ENCODE data around the gene RAB9A. TPM values are rescaled to one million over a fixed set of nuclear protein-coding genes. Genes with fewer than 3 reads are reported as not detected.

The RAB9A gene
- total and polyA plus RNA-seq, 2 donors (not counting 3 experiments of a cell fraction or from before 2014, with no cell fraction given), result 11.5 to 19.2 TPM

DNA sequence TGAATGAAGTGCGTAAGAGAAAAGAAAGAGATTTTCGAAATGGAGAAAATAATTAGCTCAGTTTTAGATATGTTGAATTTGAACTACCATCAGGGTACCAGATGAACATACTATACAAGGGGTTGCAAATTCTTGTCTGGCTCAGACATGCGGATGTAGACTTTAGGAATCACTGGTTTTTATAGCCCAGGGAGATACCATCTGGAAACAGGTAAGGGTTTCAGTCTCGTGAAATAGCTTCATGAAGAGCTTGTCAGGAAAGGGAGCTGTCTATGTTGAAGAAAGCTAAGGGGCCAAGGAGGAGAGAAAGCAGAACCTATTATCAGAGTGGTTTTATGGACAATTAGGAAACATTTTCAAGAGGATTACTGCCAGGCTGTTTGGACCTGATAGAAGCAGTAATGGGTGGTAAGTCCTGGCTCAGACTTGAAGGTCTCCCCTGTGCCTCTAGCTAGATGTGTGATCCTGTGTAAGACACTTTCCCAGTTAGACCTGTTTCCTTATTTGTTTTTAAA, 6.7 kb downstream of the RAB9A start:
- POLR2A ChIA-PET, result no interaction called here

More for the DNA sequence above, 6.7 kb downstream of the RAB9A start:
- no peaks in the 10 kb centered on the region for H3K36me3 ChIP-seq (ENCODE audit: control insufficient read depth in 2 of 2, extremely low read depth in 1 of 2, insufficient read depth in 2 of 2, low read length in 2 of 2)
- H3K9me3 ChIP-seq (replicated peaks; ENCODE audit: control insufficient read depth, insufficient read depth, low read length), result no peaks in the 10 kb centered on the region
- dilution Hi-C loops (cut with MboI; ENCODE audit: extremely low pct_ligation_motif_present, low sequenced_read_pairs) (no loop called here), intact Hi-C loops (cut with micrococcal nuclease) (no loop called here)
- H3K4me1 ChIP-seq (ENCODE audit: control insufficient read depth, extremely low read depth, insufficient read depth, low read length), result peaks cover 21% of the 10 kb centered on the region
- H3K79me2 ChIP-seq (ENCODE audit: control insufficient read depth, insufficient read depth, low read length), result peaks cover 70% of the 10 kb centered on the region
- no peak overlapping the region for H3K4me2 ChIP-seq (ENCODE audit: insufficient read depth, low read length)
- H2AFZ ChIP-seq (ENCODE audit: low read depth, low read length), result no peak overlapping the region
- no peak for FAIRE-seq
- H3K27me3 ChIP-seq (ENCODE audit: control insufficient read depth in 2 of 2, insufficient read depth in 2 of 2, low read length in 2 of 2), result no peaks in the 10 kb centered on the region
- H3K9me1 ChIP-seq (replicated peaks; ENCODE audit: control insufficient read depth, extremely low read depth, insufficient read depth, low read length), result no peaks in the 10 kb centered on the region
- H3K27ac ChIP-seq (ENCODE audit: insufficient read depth, low read depth, low read length), result no peak overlapping the region
- peaks cover 3% of the 10 kb centered on the region for H4K20me1 ChIP-seq (replicated peaks; ENCODE audit: control insufficient read depth, extremely low read depth, insufficient read depth, low read length)
- no peak for DNase-seq (ENCODE audit: low read depth, low spot score)
- no TSS peak for BruUV-seq (replicated peaks)
- no peak overlapping the region for H3K4me3 ChIP-seq (replicated peaks in 1 of 3; ENCODE audit: insufficient read depth in 1 of 3, low read depth in 1 of 3, low read length in 3 of 3)
- no peak overlapping the region for H3K9ac ChIP-seq (replicated peaks; ENCODE audit: extremely low read depth, insufficient read depth, low read length)
- TF ChIP-seq POLR2A (IDR thresholded peaks at IDR 0.05; ENCODE audit: low read depth, low read length) (no peak), MYC (IDR thresholded peaks at IDR 0.05; ENCODE audit: low read depth, low read length) (no peak), EZH2 (IDR thresholded peaks at IDR 0.05; ENCODE audit: borderline replicate concordance, low read depth, low read length, severe bottlenecking) (no peak), JUN (IDR thresholded peaks at IDR 0.05; ENCODE audit: borderline replicate concordance, insufficient read depth, insufficient read length, low read depth) (no peak), FOS (IDR thresholded peaks at IDR 0.05; ENCODE audit: borderline replicate concordance, insufficient read depth, low read length) (no peak), POLR2AphosphoS5 (IDR thresholded peaks at IDR 0.05; ENCODE audit: insufficient read depth, low read depth, low read length) (no peak), GATA2 (IDR thresholded peaks at IDR 0.05; ENCODE audit: insufficient read depth, insufficient read length, low read depth, low read length) (no peak)
- TF ChIP-seq, protein P1, sequence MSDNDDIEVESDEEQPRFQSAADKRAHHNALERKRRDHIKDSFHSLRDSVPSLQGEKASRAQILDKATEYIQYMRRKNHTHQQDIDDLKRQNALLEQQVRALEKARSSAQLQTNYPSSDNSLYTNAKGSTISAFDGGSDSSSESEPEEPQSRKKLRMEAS (IDR thresholded peaks at IDR 0.05; ENCODE audit: insufficient read depth, insufficient read length), result no peak
- TF ChIP-seq, protein P2, sequence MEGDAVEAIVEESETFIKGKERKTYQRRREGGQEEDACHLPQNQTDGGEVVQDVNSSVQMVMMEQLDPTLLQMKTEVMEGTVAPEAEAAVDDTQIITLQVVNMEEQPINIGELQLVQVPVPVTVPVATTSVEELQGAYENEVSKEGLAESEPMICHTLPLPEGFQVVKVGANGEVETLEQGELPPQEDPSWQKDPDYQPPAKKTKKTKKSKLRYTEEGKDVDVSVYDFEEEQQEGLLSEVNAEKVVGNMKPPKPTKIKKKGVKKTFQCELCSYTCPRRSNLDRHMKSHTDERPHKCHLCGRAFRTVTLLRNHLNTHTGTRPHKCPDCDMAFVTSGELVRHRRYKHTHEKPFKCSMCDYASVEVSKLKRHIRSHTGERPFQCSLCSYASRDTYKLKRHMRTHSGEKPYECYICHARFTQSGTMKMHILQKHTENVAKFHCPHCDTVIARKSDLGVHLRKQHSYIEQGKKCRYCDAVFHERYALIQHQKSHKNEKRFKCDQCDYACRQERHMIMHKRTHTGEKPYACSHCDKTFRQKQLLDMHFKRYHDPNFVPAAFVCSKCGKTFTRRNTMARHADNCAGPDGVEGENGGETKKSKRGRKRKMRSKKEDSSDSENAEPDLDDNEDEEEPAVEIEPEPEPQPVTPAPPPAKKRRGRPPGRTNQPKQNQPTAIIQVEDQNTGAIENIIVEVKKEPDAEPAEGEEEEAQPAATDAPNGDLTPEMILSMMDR (IDR thresholded peaks at IDR 0.05; ENCODE audit: extremely low read depth in 1 of 2, insufficient read depth in 1 of 2, low read depth in 1 of 2, low read length in 2 of 2), result no peak
- CTCF ChIA-PET, result interaction anchor here (1.2 kb wide), 1 partner anchor 26 kb away, joined by 3 read pairs; no protein-coding TSS in a partner anchor
